Stimulated activated CD8-positive, alpha-beta memory T cell treated with anti-CD3 and anti-CD28 coated beads, Interleukin-7, amount 100 ng/mL, for 24 hours (primary cell): Measurements from ENCODE around the gene ANKRD18A.
"Not testable (repeated sequence)": the region's sequence is repeated elsewhere in the genome, so short reads cannot be mapped to it uniquely, and the experiment has no call there.

ENCODE experiments used
- DNase-seq: peaks from one replicate; pipeline ENCODE4 v3.0.0-alpha.2; 2020; ENCODE audit warnings: low read depth

ANKRD18A gene

DNA sequence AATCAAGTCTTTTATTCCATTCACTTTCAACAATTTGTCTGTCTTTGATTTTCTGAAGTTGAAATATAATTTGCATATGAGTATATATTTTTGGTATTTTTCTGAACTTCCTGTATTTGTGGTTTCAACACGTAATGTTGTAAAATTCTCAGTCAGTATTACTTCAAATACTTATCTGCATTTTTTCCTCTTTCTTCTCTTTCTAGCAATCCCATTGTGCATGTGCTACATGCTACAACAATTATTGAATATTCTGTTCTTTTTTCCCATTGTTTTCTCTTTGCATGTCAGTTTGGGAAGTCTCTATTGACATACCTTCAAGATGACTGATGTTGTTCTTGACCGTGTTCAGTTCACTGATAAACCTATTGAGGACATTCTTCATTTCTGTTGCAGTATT, 5.6 kb upstream of the ANKRD18A start:
- no peak for DNase-seq

DNA sequence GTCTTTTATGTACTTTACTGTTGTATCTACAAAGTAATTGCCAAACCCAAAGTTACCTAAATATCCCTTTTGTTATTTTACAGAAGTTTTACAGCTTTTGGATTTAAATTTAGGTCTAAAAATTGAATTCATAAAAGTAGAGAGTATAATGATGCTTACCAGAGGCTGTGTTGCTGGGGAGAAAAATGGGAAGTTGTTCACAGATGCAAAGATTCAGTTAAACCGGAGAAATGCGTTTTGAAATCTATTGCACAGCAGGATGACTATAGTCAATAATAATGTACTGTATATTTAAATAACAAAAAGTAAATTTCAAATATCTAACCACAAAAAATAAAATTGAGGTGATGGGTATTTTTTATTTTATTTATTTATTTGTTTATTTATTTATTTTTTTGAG, 2.6 kb upstream of the ANKRD18A start:
- DNase-seq = no peak

DNA sequence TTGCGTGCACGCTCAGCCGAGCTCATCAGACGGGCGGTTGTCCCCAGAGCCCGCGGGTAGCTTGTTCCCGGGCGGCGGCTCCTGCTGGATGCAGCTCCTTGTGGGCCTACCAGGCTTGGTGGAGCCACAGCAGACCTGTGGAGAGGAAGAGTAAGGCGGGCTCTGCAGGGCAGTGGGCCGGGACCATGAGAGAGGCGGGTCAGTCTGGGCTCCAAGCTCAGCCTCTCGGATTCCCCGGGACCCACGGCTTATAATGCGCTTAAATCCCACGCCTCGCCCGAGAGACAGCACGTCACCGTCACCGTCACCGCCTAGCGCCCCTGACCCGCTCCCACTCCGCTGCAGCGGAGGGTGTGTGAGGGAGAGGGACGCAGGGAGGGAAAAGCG, 1.9 kb upstream of the ANKRD18A start:
- DNase-seq = no peak

DNA sequence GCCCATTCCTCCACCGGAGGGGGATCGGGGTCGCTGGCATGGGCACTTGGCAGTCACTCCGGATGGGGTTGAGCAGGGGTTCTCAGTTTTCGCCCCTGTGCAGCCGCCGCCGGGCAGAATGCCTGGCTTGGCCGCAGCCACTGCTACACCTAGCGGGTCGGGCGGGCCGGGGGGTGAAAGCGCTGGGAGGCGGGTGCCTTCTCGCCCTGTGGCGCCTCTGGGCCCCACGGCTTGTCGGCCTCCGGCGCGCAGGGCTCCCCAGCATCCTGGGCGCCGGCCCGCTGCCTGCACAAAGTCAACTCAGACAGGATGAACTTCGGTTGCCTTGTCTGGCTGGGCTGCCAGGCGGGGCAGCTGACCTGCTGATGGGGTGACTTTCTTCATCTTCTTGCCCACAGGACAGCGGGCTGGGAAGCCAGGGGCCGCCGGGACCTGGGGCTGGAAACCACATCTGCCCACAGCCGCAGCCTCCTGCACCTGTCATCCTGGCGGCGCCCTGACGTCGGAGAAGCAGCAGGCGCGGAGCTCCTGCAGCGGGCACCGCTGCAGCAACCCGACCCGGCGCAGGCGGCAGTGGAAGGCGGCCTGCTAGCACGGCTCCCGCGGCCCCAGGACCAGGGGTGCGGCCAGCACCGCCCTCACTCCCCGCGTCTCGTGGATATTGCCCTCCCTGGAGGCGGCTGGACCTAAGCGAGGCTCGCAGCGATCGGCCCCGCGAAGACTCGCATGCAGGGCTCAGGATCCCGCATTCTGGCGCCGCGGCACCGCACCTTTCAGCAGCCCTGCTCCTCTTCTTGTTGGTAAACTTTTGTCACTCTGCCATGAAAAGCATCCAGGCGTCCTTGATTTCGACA, 1.3 kb upstream of the ANKRD18A start:
- no peak for DNase-seq

DNA sequence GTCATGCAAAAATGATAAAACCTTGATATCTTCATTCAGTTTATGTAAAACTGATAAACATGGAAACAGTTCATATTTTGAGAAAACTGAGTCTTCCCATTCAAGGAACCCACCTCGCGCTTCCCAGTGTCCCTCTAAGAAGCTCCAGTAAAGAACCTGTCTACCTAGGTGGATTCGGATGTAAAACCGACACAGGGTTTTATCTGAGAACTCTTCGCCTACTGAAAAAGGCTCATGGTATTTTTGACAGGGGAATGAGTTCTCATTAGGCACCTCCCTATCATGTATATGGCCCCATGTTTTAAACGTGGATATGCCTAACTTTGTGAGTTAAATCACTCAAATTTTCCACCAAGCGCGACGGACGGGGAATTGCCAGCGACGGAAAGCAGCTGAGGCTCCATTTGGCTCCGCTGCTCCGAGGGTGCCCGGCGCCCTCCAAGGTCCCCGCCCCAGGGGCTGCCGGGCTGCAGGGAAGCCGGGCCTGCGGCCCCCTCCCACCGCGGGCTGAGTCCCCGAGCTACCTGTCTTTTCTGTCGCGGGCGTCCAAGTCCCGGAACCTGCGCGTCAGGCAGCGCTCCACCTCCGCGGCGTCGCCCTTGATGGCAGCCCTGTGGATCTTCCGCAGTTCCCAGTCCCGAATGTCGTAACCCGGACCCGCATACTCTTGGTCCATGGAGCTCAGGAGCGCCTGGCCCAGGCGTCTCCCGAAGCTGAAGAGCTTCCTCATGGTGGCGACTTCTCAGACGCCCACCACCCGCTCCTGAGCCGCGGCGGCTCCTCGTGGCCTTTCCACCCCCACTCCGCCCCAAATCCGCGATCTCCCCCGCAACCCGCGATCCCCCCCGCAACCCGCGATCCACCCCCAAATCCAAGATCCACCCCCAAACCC, 594 bp downstream of the ANKRD18A start:
- no peak for DNase-seq

DNA sequence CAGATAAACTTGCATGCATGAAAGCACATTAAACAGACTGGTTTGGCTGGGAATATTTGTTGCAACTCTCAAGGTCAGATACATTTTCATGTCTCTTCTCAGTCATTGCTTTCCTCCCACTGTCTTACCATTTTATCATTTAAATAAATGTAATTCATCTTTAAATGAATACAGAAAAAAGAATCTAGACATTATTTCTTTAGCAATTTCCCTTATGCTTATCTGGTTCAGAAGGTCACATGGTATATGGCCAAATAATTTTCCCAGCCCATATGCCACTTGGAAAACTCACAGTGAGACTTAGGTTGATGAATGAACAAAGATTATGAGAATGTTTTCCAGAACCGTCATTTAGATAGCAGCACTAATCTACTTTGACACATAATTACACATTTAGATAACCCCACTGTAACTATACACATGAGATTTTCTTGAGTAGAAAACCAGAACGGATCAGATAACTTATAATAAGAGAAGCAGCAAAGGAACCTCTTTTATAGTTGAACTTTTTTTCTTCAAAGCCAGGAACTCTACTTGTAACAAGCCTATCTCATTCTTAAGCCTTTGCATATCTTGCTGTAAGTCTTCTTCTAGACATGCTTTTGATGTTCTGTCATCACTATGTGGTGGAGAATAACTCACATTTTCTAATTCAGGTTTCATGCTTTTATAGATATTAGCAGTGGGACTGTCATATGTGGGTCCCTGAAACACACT, 22.2 kb downstream of the ANKRD18A start:
- DNase-seq = not testable (repeated sequence)

DNA sequence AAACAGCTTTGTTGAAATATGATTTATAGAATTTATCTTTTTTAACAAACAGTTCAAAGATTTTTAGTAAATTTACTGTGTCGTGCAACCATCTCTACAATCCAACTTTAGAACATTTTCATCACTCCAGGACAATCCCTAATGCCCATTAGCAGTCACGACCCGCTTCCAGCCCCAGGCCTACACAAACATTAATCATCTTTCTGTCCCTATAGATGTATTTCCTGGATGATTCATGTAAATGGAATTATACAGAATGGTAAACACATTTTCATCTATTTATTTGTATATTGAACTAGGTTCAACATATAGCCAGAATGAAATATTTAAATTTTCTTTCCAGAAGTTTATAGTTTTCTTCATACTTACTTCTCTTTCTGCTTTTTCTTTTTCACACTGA, 25.3 kb downstream of the ANKRD18A start:
- DNase-seq = not testable (repeated sequence)

DNA sequence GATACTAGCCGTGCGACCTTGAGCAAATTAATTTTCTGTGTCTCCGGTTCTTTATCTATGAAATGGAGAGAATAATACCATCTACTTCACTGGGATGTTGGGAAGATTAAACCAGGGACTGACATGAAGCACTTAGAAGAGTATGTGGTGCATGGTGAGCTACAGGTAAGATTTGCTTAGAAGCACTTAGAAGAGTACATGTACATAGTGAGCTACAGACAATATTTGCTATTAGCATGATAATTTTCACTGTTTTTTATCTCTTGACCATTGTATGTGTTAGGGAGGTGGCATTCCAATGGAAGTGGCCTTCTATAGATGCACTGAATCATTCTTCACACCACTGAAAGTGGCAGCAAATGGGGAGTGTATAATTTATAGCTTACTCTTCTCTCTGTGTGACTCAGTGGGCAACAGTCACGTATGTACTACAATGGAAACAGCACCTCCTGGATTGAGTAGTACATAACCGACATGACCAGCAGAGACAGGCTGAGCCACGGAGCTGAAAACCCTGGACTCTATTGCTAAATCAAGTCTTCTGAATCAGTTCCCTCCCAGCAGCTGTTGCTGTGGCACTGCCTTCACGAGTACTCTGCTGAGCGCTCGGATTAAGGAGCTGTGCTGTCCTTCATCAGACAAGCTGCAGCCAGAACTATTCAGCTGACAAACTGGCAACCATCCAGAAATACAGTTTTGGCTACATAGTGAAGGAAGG, 28.9 kb downstream of the ANKRD18A start:
- not testable (repeated sequence) for DNase-seq

DNA sequence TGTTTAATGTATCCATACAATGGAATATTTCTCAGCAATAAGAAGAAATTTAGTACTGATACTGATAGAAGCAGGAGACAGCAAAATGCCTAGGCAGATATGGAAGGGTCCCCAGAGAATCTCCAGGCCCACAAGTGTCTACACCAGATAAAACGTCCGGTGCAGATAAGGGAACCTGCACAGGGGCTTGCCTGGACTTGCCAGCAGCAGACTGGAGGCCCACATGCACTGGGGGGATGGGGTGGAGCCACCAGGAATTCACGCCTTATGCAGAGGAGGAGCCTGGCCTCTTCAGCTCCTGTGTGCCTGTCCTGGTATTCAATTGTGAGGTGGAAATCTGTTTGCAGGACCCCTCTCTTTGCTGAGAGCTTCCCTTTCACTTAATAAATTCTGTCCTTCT, 36.6 kb downstream of the ANKRD18A start:
- not testable (repeated sequence) for DNase-seq

DNA sequence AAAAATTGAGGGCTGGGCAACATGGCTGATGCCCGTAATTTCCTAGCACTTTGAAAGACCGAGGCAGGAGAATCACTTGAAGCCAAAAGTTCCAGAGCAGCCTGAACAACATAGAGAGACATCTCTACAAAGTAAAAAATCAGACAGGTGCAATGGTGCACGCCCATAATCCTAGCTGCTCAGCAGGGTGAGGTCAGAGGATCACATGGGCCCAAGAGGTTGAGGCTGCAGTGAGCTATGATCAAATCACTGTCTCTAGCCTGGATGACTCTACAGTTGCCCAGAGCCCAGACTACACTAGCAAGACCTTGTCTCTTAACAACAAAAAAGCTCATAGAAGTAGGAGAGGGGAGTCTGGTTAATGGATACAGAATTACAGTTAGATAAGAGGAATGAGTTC, 40.3 kb downstream of the ANKRD18A start:
- not testable (repeated sequence) for DNase-seq

DNA sequence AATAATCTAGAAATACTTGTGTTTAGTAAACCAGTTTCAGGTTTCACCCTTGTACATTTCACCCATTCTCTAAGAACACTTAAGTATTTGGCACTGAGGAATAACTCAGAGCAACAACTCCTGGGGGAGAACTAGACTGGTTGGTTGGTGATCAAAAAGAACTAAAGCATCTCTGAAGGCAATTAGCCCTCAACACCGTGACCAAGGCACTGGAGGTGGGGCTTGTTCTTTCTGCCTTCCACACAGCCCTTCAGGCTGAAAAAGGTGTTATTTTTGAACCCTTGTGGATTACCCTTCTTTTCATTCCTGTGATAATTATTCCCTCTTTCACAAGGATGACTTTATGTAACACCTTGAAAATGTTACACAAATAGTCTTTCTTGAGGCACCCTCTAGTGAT, 44.2 kb downstream of the ANKRD18A start:
- DNase-seq = not testable (repeated sequence)

DNA sequence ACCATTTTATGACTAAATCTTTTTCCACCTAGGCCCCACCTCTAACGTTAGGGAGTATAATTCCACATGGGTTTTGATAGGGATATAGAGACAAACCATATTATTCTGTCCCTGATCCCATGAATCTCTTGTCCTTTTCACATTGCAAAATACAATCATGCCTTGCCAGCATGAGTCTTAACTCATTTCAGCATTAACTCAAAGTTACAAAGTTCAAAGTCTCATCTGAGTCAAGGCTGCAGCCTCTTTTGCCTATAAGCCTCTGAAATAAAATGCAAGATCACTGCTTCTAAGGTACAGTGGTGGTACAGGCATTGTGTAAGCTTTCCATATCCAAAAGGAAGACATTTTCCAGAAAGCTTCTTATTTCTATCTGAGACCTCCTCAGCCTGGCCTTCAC, 54.3 kb downstream of the ANKRD18A start:
- DNase-seq = not testable (repeated sequence)

DNA sequence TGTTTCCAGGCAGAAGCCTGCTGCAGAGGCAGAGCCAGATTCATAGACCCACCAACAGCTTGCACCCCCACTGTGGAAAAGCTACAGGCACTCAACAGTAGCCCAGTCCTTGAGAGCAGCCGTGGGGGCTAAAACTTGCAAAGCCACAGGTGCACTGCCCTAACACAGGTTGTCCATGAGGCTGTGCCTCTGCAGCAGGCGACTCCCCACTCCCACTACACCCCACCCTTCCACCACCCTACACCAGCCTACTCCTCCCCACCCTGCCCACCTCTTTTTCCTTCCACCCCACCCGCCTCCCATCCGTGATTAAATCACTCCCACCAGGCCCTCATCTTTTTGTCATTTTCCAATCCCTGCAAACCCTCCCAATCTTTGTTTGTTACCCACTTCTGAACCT, 55.2 kb downstream of the ANKRD18A start:
- DNase-seq = not testable (repeated sequence)

DNA sequence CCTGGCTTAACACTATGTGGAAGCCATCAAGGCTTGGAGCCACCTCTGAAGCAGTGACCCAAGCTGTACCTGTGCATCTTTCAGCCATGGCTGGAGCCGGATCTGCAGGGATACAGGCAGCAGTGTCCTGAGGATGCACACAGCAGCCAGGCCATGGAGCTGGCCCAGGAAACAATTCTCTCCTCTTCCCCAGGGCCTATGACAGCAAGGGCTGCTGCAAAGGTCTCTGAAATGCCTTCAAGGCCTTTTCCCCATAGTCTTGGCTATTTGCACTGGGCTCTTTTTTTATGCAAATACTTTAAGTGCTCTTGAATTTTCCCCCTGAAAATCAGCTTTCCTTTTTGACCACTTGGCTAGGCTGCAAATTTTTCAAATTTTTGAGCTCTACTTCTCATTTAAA, 56.5 kb downstream of the ANKRD18A start:
- DNase-seq = not testable (repeated sequence)

DNA sequence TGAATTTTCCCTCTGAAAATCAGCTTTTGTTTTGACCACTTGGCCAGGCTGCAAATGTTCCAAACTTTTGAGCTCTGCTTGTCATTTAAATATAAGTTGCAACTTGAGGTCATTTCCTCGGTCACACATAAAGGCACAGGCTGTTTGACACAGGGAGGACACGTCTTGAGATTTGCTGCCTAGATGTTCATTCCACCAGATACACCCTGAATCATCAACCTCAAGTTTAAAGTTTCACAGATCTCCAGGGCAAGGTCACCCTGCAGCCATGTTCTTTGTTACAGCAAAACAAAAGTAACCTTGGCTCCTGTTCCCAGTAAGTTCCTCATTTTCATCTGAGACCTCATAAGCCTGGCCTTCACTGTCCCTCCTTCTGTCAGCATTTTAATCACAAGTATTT, 59.3 kb downstream of the ANKRD18A start:
- DNase-seq = not testable (repeated sequence)

DNA sequence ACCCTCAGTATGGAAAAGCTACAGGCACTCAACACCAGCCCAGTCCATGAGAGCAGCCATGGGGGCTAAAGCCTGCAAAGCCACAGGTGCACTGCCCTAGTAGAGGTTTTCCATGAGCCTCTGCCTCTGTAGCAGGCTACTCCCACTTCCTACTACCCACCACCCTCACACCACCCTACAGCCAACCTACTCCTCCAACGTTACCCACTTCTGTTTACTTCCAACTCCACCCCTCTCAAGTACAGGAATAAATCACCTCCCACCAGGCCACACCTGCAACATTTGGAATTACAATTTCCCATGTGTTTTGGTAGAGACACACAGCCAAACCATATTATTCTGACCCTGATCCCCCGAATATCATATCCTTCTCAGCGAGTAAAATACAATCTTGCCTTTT, 61.2 kb downstream of the ANKRD18A start:
- not testable (repeated sequence) for DNase-seq

DNA sequence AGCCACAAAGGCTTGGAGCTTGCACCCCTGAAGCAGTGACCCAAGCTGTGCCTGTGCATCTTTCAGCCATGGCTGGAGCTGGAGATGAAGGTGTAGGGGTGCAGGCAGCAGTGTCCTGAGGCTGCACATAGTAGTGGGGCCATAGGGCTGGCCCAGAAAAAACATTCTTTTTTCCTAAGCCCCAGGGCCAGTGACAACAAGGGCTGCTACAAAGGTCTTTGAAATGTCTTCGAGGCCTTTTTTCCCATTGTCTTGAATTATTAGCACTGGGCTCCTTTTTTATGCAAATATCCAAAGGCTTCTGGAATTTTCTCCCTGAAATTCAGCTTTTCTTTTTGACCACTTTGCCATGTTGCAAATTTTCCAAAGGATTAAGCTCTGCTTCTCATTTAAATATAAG, 62.6 kb downstream of the ANKRD18A start:
- DNase-seq = not testable (repeated sequence)

DNA sequence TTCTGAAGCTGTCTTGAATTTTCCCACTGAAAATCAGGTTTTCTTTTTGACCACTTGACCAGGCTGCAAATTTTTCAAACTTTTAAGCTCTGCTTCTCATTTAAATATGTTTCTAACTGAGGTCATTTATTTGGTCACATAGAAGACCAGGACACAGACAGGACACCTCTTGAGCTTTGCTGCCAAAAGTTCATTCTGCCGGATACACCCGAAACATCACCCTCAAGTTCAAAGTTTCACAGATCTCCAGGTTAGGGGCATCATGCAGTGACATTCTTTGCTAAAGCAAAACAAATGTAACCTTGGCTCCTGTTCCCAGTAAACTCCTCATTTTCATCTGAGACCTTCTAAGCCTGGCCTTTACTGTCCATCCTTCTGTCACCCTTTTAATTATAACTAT, 65.4 kb downstream of the ANKRD18A start:
- DNase-seq = not testable (repeated sequence)

DNA sequence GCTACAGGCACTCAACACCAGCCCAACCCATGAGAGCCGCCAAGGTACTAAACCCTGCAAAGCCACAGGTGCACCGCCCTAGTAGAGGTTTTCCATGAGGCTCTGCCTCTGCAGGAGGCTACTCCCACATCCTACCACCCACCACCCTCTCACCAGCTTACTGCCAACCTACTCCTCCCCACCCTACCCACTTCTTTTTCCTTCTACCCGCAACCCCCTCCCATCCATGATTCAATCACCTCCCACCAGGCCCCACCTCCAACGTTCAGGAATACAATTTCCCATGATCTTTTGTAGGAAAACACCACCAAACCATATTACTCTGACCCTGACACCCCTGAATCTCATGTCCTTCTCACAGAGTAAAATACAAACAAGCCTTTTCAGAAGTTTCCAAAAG, 67.4 kb downstream of the ANKRD18A start:
- DNase-seq = not testable (repeated sequence)

DNA sequence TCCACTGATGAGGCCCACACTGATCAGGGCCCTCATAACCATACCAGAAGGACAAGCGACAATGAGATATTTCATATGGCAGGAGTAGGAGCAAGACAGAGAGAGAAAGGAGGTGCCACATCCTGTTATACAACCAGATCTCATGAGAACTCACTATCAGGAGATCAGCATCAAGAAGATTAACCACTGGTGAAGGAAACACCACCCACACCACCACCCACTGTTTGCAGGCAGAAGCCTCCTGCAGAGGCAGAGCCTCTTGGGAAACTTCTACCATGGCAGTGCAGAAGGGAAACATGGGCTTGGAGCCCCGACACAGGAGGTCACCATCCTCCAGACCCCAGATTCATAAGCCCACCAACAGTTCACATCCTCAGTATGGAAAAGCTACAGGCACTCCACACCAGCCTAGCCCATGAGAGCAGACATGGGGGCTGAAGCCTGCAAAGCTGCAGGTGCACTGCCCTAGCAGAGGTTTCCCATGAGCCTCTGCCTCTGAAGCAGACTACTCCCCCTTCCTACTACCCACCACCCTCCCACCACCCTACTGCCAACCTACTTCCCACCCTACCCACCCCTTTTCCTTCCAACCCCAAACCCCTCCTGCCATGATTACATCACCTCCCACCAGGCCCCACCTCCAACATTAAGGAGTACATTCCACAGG, 73.8 kb downstream of the ANKRD18A start:
- DNase-seq = peak; percentile 4

DNA sequence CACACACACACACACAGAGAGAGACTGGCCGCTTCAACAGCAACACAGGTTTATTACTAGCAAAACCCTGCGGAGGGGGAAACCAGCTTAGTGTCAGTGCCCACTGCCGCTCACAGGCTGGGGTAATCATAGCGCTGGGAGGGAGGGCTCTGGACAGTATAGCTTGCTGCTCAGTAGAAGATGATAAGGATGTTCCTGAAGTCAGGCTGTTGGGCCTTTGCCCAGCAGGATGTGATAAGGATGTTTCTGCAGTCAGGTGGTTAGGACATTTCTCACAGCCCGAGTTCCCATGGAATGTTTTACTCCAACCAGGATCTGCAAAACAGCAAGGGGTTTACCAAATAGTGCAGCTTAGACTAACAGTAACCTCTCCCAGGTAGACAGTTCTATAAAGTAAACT, 79.9 kb downstream of the ANKRD18A start:
- DNase-seq = not testable (repeated sequence)
